Ramos (cell line): Measurements from ENCODE around the gene TAS1R3.

Experiments
- in situ Hi-C: fragments of 300-500 bp; cut with MboI; formaldehyde crosslinking; loops from one replicate; pipeline ENCODE4 v1.14.3; 2022; ENCODE audit warnings: low sequenced_read_pairs; ENCODE audit not compliant: unreplicated experiment

TAS1R3 gene

DNA sequence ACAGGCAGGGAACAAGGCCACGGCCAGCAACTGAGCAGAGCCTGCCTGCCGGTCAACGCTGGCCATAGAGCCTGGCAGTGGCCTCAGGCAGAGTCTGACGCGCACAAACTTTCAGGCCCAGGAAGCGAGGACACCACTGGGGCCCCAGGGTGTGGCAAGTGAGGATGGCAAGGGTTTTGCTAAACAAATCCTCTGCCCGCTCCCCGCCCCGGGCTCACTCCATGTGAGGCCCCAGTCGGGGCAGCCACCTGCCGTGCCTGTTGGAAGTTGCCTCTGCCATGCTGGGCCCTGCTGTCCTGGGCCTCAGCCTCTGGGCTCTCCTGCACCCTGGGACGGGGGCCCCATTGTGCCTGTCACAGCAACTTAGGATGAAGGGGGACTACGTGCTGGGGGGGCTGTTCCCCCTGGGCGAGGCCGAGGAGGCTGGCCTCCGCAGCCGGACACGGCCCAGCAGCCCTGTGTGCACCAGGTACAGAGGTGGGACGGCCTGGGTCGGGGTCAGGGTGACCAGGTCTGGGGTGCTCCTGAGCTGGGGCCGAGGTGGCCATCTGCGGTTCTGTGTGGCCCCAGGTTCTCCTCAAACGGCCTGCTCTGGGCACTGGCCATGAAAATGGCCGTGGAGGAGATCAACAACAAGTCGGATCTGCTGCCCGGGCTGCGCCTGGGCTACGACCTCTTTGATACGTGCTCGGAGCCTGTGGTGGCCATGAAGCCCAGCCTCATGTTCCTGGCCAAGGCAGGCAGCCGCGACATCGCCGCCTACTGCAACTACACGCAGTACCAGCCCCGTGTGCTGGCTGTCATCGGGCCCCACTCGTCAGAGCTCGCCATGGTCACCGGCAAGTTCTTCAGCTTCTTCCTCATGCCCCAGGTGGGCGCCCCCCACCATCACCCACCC is at the start of gene TAS1R3:
Gene TAS1R3 (plus strand): TSS at position 213 of the 898 bp plus-strand sequence. CDS start 66 bp downstream, at position 279.
- in situ Hi-C loops: no loop called here

DNA sequence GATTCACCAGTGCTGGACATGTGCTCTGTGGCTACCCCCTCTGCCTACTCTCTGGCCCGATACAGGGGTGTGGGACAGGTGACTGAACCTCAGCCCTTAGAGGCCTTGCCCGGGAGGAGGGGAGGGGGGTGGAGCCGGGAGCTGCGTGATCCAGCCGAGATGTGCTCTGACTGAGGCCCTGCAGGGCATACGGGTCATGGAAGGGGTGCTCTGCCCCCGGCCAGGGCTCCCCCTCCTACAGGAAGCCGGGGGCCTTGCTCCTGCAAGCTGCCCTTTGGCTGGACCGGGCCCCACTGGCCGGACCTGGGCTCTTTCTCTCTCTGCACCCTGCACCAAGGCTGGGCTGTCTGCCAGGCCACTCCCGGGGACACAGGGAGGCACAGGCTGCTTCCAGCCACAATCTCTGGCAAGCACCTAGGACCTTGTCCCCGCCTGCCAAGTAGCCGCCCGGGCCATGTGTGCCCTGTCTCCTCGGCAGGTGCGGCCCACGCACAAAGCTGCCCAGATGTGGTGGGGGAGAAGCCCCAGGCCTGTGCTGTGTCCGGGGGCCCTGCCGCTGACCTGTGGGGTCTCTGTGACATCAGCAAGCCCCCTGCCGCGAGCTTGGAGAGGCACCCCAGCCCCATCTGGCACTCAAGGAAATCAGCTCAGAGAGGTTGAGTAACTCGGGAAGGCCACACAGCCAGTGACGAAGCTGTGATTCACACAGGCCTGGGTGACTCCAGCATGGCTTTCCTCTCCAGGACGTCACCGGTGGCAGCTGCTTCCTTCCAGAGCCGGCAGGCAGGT is 49.4 kb upstream of the TAS1R3 start:
- in situ Hi-C loops: no loop called here

DNA sequence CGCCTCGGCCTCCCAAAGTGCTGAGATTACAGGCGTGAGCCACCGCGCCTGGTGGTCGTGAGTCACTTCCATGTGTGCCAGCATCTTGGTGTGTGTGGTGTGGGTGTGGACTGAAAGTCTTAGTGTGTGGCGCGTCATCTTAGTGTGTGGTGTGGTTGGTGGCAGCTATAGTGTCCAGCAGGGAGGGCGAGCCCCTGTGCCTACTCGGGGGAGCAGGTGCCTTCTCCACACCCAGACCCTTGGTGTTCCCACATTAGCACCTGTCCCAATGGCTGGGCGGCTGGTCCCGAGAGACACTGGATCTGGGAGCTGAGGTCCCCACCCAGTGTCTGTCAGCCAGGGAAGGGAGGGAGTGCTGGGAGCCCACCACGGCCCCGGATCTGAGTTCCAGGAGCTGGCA is 48.1 kb upstream of the TAS1R3 start:
- in situ Hi-C loops: no loop called here

DNA sequence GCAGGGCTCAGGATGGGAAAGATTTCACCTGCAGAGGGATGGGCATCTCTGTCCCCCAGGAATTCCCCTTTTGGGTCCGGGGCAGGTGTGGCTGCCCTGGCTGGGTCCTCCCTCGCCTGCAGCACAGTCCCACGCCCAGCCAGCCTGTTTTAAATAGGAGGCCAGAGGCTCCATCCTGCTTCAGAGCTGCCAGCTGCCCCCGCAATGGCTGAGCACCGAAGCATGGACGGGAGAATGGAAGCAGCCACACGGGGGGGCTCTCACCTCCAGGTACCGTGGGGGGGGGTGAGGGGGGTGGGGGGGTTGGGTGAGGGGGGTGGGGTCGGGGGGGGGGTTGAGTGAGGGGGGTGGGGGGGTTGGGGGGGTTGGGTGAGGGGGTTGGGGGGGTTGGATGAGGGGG is 47.3 kb upstream of the TAS1R3 start:
- in situ Hi-C loops: no loop called here

DNA sequence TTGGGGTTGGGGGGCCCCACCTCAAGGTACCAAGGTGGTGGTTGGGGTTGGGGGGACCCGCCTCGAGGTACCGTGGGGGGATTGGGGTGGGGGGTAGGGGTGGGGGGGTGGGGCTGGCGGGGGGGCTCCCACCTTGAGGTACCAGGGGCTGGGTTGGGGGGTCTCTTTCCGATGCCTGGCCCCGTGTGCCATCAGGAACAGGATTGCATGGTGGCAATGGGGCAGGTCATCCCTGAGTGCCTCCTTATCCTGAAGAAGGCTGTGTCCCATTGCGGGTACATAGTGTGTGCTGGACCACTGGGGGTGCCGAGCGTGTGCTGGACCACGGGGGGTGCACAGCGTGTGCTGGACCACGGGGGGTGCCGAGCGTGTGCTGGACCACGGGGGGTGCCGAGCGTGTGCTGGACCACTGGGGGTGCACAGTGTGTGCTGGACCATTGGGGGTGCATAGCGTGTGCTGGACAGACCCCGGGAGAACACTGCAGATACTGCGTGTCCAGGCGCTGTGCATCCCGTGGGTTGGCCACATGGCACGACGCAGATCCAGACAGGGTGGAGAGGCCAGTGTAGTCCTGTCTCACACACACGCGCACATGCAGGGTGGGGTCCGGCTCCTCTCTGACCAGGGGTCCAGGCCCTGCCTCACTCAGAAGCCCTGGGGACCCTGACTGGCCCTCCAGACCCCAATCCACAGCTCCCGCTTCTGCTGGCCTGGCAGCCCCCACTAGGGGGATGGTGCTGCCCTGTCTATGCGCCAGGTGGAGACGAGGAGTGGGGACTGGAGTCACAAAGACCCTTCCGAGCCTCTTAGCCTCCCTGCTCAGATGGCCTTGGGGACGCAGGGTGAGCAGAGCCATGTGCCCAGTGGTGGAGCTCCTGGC is 46.6 kb upstream of the TAS1R3 start:
- in situ Hi-C loops: no loop called here

DNA sequence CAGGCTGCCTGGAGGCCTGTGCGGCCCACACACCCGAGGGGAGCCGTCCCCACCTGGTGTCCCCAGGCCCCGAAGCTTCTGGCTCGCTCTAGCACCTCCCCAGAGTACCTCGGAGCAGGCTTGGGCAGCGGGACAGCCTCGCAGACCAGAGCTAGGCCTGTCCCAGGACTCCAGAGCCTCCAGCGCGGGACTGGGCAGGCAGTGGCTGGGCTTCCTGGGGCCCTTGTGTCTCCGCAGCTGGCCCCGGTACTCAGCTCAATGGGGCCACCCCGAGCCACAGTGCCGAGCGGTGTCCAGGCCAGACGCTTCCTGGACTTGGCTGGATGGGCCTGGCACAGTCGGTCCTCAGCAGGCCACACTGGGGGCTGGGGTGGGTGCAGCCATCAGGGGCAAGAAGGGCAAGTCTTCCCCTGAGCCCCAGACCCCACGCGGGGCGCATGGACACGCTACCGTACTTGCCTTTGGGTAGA is 45.9 kb upstream of the TAS1R3 start:
- in situ Hi-C loops: no loop called here

DNA sequence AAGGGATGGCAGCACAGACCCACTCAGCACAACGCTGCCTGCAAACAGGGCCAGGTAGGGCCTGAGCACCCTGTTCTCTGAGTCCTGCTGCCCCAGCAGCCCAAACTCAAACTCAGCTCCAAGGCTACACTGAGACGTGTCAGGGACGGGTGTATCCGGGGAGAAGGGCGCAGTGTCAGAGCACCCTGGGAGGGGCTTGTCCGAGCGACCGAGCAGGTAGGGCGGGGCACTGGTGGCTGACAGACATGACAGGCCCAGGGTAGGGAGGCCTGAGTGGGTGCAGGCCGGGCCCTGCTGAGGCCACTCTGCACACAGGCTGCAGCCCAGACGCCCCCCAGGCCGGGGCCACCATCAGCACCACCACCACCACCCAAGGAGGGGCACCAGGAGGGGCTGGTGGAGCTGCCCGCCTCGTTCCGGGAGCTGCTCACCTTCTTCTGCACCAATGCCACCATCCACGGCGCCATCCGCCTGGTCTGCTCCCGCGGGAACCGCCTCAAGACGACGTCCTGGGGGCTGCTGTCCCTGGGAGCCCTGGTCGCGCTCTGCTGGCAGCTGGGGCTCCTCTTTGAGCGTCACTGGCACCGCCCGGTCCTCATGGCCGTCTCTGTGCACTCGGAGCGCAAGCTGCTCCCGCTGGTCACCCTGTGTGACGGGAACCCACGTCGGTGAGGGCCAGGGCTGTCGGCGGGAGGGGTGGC is 45.3 kb upstream of the TAS1R3 start:
- in situ Hi-C loops: no loop called here

DNA sequence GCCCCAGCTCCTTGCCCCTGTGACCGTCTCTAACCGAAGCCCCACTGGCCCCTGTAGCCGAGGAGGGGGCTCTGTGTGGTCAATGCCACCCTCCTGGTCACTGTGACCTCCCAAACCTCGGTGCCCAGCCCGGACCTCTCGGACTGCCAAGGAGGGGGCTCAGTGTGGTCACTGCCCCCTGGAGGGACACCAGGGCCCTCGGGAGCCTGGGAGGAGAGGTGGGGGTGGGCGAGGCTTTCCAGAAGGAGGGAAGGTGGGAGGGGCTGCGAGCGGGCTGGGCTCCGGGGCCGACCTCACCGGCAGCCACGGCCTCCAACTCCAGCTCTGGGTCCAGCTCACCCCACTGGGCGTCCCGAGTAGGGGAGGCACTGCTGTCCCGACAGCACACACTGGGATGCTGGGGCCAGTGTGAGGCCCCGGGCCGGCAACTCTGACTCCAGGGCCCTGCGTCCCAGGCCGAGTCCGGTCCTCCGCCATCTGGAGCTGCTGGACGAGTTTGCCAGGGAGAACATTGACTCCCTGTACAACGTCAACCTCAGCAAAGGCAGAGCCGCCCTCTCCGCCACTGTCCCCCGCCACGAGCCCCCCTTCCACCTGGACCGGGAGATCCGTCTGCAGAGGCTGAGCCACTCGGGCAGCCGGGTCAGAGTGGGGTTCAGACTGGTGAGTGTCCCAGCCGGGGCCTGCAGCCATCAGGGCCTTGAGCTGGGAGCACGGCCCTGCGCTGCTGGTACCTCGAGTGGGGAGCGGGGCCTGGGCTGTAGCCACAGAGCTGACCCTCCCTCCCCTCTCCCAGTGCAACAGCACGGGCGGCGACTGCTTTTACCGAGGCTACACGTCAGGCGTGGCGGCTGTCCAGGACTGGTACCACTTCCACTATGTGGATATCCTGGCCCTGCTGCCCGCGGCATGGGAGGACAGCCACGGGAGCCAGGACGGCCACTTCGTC is 44.5 kb upstream of the TAS1R3 start:
- in situ Hi-C loops: no loop called here

DNA sequence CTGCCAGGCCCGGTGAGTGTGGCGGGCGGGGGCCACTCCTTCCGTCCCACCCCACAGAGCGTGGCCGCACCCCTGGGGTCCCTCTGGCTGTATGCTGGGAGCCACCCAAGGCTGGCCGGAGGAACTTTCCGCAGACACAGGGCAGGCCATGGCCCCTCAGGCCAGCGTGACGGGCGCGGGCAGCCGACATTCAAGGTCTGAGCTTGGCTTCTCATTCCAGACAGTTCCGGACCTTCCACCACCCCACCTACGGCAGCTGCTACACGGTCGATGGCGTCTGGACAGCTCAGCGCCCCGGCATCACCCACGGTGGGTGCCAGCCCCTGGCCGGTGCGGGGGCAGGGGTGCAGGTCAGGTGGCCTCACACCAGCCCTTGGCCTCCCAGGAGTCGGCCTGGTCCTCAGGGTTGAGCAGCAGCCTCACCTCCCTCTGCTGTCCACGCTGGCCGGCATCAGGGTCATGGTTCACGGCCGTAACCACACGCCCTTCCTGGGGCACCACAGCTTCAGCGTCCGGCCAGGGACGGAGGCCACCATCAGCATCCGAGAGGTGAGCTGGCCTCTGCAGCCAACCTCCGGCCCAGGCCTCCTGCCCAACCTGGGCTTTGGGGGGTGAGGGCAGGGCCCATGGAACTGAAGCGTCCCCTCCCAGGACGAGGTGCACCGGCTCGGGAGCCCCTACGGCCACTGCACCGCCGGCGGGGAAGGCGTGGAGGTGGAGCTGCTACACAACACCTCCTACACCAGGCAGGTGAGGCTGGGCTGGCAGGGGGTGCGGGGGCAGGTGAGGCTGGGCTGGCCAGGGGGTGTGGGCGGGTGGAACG is 43.6 kb upstream of the TAS1R3 start:
- in situ Hi-C loops: no loop called here

DNA sequence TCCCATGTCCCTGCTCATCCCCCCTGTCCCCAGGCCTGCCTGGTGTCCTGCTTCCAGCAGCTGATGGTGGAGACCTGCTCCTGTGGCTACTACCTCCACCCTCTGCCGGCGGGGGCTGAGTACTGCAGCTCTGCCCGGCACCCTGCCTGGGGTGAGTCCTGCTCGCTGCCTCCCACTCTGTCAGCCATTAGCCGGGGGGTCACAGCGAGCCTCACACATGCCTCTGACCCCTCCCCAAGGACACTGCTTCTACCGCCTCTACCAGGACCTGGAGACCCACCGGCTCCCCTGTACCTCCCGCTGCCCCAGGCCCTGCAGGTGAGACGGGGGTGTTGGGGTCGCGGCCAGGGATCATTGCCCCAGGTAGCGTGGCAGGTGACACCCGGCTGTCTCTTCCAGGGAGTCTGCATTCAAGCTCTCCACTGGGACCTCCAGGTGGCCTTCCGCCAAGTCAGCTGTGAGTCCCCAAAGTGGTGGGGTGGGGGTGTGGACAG is 40.8 kb upstream of the TAS1R3 start:
- in situ Hi-C loops: loop anchor here (10.0 kb wide), 1 partner anchor 255 kb away; no protein-coding TSS in a partner anchor

DNA sequence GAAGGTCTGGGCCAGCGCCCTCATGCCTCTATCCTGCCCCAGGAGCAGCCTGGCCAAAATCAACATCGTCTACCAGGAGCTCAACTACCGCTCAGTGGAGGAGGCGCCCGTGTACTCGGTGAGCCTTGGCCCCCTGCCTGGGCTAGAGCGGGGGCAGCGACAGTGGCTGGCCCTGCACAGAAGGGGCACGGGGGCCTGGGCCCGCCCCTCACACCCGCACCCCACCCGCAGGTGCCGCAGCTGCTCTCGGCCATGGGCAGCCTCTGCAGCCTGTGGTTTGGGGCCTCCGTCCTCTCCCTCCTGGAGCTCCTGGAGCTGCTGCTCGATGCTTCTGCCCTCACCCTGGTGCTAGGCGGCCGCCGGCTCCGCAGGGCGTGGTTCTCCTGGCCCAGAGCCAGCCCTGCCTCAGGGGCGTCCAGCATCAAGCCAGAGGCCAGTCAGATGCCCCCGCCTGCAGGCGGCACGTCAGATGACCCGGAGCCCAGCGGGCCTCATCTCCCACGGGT is 40.0 kb upstream of the TAS1R3 start:
- in situ Hi-C loops: loop anchor here (10.0 kb wide), 1 partner anchor 256 kb away; no protein-coding TSS in a partner anchor

DNA sequence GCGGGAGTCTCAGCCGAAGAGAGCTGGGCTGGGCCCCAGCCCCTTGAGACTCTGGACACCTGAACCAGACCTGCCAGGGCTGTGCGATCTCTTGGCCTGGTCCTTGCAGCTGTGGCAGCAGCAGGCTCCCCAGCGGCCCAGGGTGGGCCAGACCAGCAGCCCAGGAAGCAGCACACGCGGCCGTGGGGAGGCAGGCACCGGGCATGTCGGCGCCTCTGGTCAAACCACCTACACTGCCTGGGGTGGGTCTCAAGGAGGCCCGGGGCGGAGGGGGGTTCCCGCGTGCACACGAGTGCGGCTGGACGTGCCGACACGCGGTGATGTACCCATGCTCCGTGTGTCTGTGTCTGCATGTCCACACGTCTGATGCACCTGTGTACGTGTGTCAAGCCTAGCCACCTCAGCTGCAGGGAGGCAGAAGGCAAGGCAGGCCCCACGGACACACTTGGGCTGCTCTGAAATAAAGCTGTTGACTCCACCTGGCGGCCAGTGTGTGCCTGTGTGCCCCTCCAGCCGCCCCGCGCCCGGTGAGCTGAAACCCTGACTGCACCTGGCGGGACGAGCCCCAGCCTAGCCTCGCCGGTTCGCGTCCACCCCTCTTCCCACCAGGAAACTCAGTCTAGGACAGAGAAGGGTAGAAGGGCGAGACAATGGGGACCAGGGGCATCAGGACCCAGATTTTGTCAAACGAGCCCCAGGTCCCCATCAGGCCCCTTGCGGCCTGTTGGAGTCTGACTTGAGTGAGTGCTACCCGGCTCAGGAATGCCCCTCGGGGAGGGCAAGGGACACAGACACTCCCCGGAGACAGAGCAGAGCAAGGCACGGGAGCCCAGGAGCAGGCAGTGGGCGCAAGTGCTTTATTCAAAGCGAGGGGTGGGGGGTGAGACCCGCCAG is 39.3 kb upstream of the TAS1R3 start:
- in situ Hi-C loops: loop anchor here (10.0 kb wide), 1 partner anchor 257 kb away; no protein-coding TSS in a partner anchor

DNA sequence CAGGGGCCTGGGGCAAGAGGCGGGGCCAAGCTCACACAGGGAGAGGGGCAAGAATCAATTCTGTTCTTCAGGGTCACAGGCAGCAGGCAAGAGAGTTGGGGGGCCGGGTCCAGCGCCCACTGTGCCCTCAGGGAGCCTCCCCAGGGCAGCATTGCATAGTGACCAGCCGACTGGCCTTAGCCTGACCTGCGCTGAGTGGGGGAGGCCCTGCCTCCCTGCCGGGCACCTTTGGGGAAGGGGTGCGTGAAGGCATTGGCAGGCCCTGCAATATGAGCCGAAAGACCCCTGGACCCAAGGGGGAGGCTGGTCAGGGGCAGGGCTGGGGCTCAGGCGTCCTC is 38.7 kb upstream of the TAS1R3 start:
- in situ Hi-C loops: loop anchor here (10.0 kb wide), 1 partner anchor 258 kb away; no protein-coding TSS in a partner anchor

DNA sequence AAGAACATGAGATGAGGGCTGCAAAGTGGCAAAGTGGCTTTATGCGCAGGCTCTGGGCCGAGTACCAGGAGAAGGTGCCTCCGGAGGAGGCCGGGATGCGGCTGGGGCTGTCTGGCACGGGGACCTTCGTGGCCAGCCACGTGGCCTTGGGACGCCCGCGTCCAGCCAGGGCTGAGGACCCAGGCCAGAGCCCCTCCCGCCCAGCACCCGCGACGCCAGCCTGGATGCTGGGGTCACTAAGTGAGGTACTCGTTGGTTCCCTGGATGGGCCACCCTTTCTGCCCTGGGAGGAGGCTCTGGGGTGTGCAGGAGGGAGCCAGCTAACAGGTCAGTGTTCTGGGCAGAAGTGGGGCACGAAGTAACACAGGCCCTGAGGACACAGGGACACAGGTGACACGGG is 38.2 kb upstream of the TAS1R3 start:
- in situ Hi-C loops: loop anchor here (10.0 kb wide), 1 partner anchor 258 kb away; no protein-coding TSS in a partner anchor

DNA sequence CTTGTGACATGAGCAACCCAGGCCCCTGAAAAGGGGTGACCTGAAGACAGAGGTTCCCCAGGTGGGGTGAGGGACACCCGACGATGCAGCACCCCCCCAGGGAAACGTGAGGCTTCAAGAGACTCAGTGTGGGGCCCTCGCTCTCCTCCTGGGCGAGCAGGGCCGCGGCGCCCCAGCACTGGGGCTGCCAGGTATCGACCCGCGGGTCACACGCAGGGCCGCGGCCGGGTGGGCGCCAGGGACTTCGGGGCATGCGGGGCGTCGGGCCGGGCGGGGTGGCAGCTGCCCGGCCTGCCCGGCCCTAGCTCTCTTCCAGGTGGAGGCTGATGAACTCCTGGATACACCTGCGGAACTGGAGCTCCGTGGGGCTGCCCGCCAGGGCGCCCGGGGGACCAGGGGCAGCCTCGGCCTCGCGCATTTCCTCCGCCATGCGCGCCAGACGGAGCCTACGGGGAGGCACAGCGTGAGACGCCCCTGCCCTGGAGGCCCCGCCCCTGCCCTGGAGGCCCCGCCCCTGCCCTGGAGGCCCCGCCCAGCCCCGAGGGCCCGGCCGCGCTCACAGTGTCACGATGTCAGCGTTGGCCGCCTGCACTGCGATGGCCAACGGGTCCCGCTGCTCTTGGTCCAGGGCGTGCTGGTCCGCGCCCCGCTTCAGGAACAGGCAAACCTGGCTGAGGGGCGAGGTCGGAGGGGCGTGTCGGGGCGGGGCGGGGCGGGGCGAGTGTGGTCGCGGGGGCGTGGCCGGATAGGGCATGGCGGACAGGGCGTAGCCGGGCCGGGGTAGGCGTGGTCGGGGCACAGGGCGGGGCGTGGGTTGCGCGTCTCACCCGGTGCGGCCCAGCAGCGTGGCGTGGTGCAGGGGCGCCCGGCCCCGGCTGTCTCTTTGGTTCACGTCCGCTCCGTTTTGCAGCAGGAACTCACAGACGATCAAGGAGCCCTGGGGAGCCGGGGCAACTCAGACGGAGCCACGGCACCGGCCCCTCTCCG is 37.5 kb upstream of the TAS1R3 start:
- in situ Hi-C loops: loop anchor here (10.0 kb wide), 1 partner anchor 259 kb away; no protein-coding TSS in a partner anchor
